C4-2B (cell line): ENCODE results near the gene CREB5.

ENCODE experiments used
- H3K27ac ChIP-seq: fragments of 450-650 bp; 2 replicates; pipeline ENCODE4 v1.5.1; 2017
- ZFX ChIP-seq: fragments of 450-650 bp; IDR thresholded peaks from 2 replicates; pipeline ENCODE4 v1.6.1; 2017
- TF ChIP-seq, protein P1 (sequence below): fragments of 450-650 bp; conservative IDR thresholded peaks from 2 replicates; pipeline ENCODE4 v1.5.1; 2017; ENCODE audit warnings: mild to moderate bottlenecking

Gene CREB5

DNA sequence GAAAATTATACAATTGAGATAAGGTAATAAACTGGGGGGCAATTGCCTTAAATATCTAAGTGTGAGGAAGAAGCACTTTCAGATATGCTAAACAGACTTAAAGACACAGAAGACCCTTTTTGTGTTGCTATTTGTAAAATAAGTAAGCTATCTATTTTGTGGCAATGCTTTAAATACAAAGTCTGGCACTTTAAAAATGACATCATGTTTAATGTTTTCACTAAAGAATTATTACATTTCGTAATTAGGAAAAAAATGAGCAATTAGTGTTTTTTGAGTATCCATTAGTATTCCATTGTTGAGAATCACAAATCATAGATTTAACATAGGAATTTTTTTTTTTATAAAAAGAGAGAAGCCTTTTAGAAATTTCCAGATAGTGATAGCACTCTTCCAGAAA is 2.1 kb downstream of the CREB5 start:
- TF ChIP-seq, protein P1, sequence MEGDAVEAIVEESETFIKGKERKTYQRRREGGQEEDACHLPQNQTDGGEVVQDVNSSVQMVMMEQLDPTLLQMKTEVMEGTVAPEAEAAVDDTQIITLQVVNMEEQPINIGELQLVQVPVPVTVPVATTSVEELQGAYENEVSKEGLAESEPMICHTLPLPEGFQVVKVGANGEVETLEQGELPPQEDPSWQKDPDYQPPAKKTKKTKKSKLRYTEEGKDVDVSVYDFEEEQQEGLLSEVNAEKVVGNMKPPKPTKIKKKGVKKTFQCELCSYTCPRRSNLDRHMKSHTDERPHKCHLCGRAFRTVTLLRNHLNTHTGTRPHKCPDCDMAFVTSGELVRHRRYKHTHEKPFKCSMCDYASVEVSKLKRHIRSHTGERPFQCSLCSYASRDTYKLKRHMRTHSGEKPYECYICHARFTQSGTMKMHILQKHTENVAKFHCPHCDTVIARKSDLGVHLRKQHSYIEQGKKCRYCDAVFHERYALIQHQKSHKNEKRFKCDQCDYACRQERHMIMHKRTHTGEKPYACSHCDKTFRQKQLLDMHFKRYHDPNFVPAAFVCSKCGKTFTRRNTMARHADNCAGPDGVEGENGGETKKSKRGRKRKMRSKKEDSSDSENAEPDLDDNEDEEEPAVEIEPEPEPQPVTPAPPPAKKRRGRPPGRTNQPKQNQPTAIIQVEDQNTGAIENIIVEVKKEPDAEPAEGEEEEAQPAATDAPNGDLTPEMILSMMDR = no peak
- no peak for TF ChIP-seq ZFX
- H3K27ac ChIP-seq = no peak overlapping the region

DNA sequence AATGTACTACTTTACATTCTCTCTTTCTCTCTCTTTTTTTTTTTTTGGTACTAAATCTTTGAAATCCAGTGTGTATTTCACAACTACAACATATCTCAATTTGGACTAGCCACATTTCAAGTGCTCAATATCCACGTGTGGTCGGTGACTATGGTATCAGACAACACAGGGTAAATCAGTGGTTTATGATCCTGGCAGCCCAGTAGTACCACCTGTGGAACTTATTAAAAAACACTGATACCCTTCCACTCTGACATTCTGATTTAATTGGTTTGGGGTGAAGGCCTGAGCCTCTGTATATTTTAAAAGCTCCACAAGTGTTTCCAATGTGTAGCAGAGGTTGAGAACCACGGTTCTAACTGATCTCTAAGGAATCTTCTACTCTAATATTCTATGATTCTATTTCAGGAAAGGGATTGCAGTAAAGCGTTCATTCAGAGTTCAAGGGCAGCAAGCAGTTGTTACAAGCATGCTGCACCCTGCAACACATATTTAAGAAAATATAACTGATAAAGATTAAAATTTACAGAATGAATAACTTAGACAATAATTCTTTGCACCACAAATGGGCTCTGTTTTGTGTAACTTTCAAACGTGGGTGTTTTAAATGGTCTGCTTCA is 5.1 kb downstream of the CREB5 start:
- TF ChIP-seq ZFX = no peak
- TF ChIP-seq, protein P1 = no peak
- H3K27ac ChIP-seq = no peak overlapping the region

DNA sequence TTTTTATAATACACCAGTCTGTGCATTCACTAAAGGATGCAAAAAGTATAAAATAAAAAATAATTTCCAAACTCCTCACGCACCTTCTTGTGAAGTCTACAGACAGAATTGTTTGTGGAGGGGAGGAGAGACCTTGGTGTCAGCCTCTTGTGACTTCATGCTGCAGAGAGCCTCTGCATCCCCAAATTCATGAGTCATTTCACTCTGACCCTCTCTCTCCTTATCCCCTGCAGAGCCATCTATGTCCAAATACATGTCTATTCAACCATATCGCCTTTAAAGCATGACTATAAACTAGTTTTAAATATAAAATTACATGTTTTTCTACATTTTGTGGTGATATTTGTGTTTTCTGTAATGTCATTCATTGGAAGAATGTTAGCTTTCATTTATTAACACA is 6.0 kb downstream of the CREB5 start:
- TF ChIP-seq ZFX = no peak
- TF ChIP-seq, protein P1 = no peak
- H3K27ac ChIP-seq = no peak overlapping the region

DNA sequence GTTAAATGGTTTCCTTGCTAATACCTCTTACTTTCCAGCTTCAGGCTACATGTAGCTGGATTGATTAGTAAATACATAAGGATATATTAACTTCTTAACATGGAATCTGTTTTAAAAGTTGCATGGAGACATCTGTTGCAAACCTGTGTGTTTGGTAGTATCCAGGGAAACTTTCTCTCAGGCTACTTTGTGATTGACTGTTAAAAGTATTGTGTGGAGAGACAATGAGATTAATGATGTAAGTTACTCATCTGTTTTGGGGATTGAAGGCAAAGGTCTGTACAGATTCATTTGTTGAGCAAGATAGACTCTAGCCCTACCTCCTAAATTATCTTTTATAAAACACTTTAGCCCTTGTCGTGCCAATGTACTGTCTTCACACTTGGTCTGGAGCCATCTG is 6.6 kb downstream of the CREB5 start:
- TF ChIP-seq ZFX = no peak
- TF ChIP-seq, protein P1 = no peak
- no peak overlapping the region for H3K27ac ChIP-seq

DNA sequence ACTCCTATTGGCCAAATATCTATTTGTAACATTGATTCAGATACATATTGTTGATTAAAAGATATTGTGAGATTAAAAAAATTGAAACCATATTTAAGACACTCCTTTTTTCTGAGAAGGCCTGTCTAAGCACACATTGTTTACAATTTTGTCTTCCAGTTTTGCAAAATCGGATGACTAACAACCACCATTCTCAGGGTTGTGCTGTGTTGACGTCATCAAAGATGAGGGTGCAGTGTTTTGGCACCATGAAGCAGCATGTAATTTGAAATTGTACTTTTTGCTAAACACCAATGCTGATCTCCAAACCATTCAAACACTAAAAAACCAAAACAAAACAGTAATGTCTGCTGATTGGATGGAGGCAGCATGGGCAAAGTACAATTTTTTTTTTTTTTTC is 7.4 kb downstream of the CREB5 start:
- TF ChIP-seq ZFX = no peak
- TF ChIP-seq, protein P1 = no peak
- no peak overlapping the region for H3K27ac ChIP-seq

DNA sequence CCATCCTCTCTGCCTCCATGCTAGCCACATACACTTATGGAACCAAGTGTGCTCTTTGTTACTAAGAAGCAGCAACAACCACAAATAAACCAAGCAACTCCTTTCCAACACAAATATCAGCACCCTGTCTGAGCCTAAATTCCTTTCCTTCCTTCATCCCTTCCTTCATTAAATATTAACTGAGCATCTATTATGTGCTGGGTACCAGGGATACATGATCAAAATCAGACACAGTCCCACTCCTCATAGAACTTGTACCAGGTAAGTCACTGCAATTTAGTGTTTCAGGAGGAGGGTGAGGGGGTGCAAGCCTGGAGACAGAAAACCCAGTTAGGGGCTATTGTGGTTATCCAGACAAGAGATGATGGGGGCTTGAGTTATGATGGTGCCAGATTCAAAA is 10.8 kb downstream of the CREB5 start:
- H3K27ac ChIP-seq = no peak overlapping the region
- TF ChIP-seq ZFX = no peak
- TF ChIP-seq, protein P1 = no peak

DNA sequence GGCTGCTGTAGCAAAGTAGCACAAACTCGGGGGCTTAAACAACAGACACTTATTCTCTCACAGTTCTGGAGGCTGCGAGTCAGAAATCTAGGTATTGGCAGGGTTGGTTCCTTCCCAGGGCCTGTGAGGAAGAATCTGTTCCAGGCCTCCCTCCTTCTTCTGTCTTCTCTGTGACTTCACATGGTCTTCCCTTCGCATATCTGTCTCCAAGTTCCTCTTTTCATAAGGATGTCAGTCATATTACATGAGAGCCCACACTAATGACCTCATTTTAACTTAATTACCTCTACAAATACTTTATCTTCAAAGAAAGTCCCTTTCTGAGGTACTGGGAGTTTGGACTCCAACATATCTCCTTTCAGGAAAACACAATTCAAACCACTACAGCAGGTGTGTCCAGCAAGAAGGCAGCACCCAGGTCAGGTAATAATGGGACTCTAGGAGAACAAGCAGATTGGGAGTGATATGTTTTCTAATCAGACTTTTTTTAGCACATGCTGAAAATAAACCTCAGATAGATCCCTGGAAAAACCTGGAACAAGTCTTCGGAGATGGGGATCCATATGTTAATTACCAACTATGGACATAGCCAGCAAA is 11.7 kb downstream of the CREB5 start:
- H3K27ac ChIP-seq = no peak overlapping the region
- TF ChIP-seq, protein P1 = no peak
- no peak for TF ChIP-seq ZFX
